Measurements from ENCODE around the gene CHD1L.

DNA sequence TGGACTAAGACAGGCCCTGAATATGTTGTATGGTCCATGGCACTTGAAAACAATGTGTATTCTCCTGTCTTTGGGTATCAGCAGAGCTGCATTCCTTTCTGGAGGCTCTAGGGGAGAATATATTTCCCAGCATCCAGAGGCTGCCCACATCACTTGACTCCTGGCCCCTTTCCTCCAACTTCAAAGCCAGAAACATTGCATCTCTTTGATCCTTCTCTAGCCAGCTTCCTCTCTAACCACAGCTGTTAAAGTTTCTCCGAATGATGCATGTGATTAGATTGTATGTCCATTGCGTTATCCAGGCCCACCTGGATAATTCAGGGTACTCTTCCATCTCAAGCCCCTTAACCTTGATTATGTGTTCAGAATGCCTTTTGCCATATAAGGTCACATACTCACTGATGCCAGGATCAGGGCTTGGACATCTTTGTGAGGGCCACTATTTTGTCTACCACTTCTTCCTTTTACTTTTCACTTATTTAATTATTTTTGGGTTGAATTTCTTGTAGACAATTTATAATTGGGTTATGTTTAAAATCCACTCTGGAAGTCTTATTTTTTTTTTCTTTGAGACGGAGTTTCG is 5.3 kb downstream of the CHD1L start:
- TF ChIP-seq, protein P1, sequence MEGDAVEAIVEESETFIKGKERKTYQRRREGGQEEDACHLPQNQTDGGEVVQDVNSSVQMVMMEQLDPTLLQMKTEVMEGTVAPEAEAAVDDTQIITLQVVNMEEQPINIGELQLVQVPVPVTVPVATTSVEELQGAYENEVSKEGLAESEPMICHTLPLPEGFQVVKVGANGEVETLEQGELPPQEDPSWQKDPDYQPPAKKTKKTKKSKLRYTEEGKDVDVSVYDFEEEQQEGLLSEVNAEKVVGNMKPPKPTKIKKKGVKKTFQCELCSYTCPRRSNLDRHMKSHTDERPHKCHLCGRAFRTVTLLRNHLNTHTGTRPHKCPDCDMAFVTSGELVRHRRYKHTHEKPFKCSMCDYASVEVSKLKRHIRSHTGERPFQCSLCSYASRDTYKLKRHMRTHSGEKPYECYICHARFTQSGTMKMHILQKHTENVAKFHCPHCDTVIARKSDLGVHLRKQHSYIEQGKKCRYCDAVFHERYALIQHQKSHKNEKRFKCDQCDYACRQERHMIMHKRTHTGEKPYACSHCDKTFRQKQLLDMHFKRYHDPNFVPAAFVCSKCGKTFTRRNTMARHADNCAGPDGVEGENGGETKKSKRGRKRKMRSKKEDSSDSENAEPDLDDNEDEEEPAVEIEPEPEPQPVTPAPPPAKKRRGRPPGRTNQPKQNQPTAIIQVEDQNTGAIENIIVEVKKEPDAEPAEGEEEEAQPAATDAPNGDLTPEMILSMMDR (optimal IDR thresholded peaks at IDR 0.05 in 1 of 3, IDR thresholded peaks at IDR 0.05 in 1 of 3, conservative IDR thresholded peaks at IDR 0.05 in 1 of 3; ENCODE audit: extremely low read depth in 1 of 3, insufficient read depth in 2 of 3, low read length in 3 of 3) = no peak
- TF ChIP-seq EZH2 (IDR thresholded peaks at IDR 0.05; ENCODE audit: low read length) = no peak
